CD4-positive, alpha-beta T cell (primary cell): ENCODE results near the gene TMC2. TPM values are rescaled to one million over a fixed set of nuclear protein-coding genes. Genes with fewer than 3 reads are reported as not detected.
A peak's percentile ranks its signal among the peaks of the same experiment; 100 is the strongest.

Experiments used
- ATAC-seq: fragments of 200-7000 bp; cut with Tn5 transposase; one replicate; pipeline ENCODE4 v1.10.0; 2022; ENCODE audit warnings: mild to moderate bottlenecking; ENCODE audit not compliant: poor library complexity
- CTCF ChIA-PET: fragments of 350-600 bp; sonication (Branson Sonifier 250); formaldehyde crosslinking; loops from one replicate; lab custom pipeline; 2021; ENCODE audit warnings: antibody characterized with exemption, inconsistent platforms; lab: Charles Lee
- POLR2A ChIA-PET: fragments of 350-600 bp; sonication (Branson Sonifier 250); formaldehyde crosslinking; loops from one replicate; lab custom pipeline; 2021; ENCODE audit warnings: antibody characterized with exemption, inconsistent platforms; lab: Charles Lee
- DNase-seq, 14 experiments: peaks; one replicate each; pipeline ENCODE4 v3.0.0-alpha.2; 2013 to 2020; ENCODE audit warnings: mixed read lengths in 2 of 14
- H3K27ac ChIP-seq, 2 donors: one replicate each; pipeline versions ENCODE4 v1.5.1 to v1.7.0; 2013; ENCODE audit warnings: low read length in 2 of 2, low read depth in 1 of 2, mild to moderate bottlenecking in 1 of 2
- H3K27me3 ChIP-seq, 2 experiments: 1 replicate in 1 of 2; 2 replicates in 1 of 2; pipeline versions ENCODE4 v1.6.1 to v1.7.0; 2013; ENCODE audit warnings: low read length in 2 of 2, control low read depth in 1 of 2, mild to moderate bottlenecking in 1 of 2, moderate library complexity in 1 of 2; ENCODE audit not compliant: insufficient read depth in 2 of 2, control insufficient read depth in 1 of 2
- H3K36me3 ChIP-seq: one replicate; pipeline ENCODE4 v1.6.1; 2013; ENCODE audit warnings: low read length, control low read depth; ENCODE audit not compliant: insufficient read depth
- H3K4me1 ChIP-seq: one replicate; pipeline ENCODE4 v1.6.1; 2013; ENCODE audit warnings: low read length, control low read depth; ENCODE audit not compliant: insufficient read depth
- H3K4me3 ChIP-seq: one replicate; pipeline ENCODE4 v1.5.1; 2013; ENCODE audit warnings: mild to moderate bottlenecking, low read length, moderate library complexity
- H3K9me3 ChIP-seq, 2 experiments: 1 replicate in 1 of 2; 2 replicates in 1 of 2; pipeline versions ENCODE4 v1.6.1 to v1.7.0; 2013; ENCODE audit warnings: low read length in 2 of 2, mild to moderate bottlenecking in 2 of 2, control low read depth in 1 of 2, moderate library complexity in 1 of 2; ENCODE audit not compliant: control insufficient read depth in 1 of 2, insufficient read depth in 1 of 2
- H3K27ac Mint-ChIP-seq: one replicate; pipeline ENCODE4 v1.8.0; 2020; ENCODE audit warnings: mixed read lengths
- H3K27me3 Mint-ChIP-seq: one replicate; pipeline ENCODE4 v1.8.0; 2021; ENCODE audit warnings: mixed read lengths
- H3K36me3 Mint-ChIP-seq: one replicate; pipeline ENCODE4 v1.8.0; 2021; ENCODE audit warnings: low read depth, mixed read lengths
- H3K4me1 Mint-ChIP-seq: one replicate; pipeline ENCODE4 v1.8.0; 2021; ENCODE audit warnings: low read depth, mixed read lengths
- H3K4me3 Mint-ChIP-seq: one replicate; pipeline ENCODE4 v1.8.0; 2020; ENCODE audit warnings: mild to moderate bottlenecking, mixed read lengths
- H3K9me3 Mint-ChIP-seq: one replicate; pipeline ENCODE4 v1.8.0; 2020; ENCODE audit warnings: mixed read lengths
- intact Hi-C, 2 experiments: fragments of 100-400 bp; cut with DNase I in 1 of 2; cut with micrococcal nuclease in 1 of 2; formaldehyde crosslinking; loops; one replicate each; pipeline versions ENCODE4 v1.15.1 to v1.9.0; 2023 to 2025; cut with DNase I, micrococcal nuclease
- total RNA-seq, 174 experiments: library from RNA in 2 of 174; stranded (reverse) in 2 of 174; gene quantifications; one replicate each; pipeline ENCODE4 v1.2.3 and lab custom pipeline; 2021 to 2026
- TF ChIP-seq, protein P1 (sequence below): fragments of 200-600 bp; IDR thresholded peaks from one replicate; pipeline ENCODE4 v1.8.0; 2022; ENCODE audit warnings: antibody characterized with exemption, mild to moderate bottlenecking

TMC2 gene
- total RNA-seq, 2 experiments from 2014 or later = not detected

DNA sequence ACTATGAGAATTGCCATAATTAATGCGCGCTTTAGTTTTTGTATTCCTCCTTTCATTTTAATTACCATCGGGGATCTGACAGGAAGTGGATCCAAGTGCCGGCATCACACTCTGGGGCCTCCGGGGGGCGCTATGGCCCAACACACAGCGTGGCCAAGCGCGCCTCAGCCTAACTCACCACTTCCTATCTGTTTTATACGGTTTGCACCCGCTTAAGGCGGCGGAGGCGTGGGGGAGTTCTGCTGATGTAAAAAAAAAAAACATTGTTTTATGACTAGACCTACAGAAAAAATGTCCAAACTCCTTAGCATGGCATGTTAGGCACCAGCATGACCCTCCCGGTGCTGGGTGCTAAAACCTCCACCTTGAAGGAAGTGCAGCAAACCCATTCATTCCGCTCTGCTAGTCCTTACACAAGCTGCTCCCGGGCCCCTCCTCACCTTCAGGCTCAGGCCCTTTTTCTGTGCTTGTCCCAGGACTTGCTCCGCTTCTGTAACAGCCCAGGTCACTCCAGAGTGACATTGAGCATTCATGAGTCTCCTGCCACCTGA lies 151.7 kb downstream of the TMC2 start:
- Mint-ChIP-seq H3K27me3 (peaks cover 35% of the 10 kb centered on the region), H3K4me1 (peaks cover 25% of the 10 kb centered on the region), H3K36me3 (peaks cover 4% of the 10 kb centered on the region), H3K9me3 (no peaks in the 10 kb centered on the region), H3K4me3 (peak overlapping the region; percentile 66), H3K27ac (no peak overlapping the region)
- TF ChIP-seq, protein P1, sequence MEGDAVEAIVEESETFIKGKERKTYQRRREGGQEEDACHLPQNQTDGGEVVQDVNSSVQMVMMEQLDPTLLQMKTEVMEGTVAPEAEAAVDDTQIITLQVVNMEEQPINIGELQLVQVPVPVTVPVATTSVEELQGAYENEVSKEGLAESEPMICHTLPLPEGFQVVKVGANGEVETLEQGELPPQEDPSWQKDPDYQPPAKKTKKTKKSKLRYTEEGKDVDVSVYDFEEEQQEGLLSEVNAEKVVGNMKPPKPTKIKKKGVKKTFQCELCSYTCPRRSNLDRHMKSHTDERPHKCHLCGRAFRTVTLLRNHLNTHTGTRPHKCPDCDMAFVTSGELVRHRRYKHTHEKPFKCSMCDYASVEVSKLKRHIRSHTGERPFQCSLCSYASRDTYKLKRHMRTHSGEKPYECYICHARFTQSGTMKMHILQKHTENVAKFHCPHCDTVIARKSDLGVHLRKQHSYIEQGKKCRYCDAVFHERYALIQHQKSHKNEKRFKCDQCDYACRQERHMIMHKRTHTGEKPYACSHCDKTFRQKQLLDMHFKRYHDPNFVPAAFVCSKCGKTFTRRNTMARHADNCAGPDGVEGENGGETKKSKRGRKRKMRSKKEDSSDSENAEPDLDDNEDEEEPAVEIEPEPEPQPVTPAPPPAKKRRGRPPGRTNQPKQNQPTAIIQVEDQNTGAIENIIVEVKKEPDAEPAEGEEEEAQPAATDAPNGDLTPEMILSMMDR = peak; percentile 78
- ChIA-PET CTCF (interaction anchor here (0.8 to 4.3 kb wide), 10 partner anchors 14 to 164 kb away, joined by 3 to 29 read pairs (median 4); partner anchors contain the start of gene IDH3B), POLR2A (interaction anchor here (0.5 to 3.0 kb wide), 5 partner anchors 41 to 153 kb away, joined by 3 to 18 read pairs (median 3); partner anchors contain the start of gene VPS16)
- intact Hi-C loops = loop anchor here (1.0 to 10.0 kb wide), 8 partner anchors 25 to 627 kb away; partner anchors contain the start of gene PTPRA (in 1 of the 2)
- H3K4me1 ChIP-seq = peaks cover 22% of the 10 kb centered on the region
- H3K9me3 ChIP-seq = no peaks in the 10 kb centered on the region
- peak; percentile 94 for ATAC-seq
- no peak overlapping the region for H3K27ac ChIP-seq
- DNase-seq = peak; percentile 67 to 90 (median 77)
- H3K36me3 ChIP-seq = no peaks in the 10 kb centered on the region
- peaks cover 0 to 3% of the 10 kb centered on the region in 2 experiments for H3K27me3 ChIP-seq
- H3K4me3 ChIP-seq = no peak overlapping the region

DNA sequence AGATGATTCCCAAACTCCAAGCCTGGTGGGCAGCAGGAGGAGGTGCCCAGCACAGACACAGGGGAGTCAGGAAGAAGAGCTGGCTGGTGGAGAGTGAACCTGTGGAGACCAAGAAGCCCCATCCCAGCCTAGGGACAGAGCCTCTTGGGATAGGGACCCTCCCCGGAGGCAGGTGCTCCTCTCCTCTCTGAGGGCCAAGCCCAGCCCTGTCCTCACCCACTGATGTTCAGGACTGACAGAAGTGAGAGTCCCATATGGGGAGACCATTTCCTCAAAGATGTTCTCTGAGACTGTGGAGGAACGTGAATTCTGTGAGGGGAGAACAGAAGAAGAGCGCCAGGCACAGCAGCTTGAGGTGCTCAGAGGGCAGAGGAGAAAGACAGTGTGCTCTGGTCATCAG lies 153.8 kb downstream of the TMC2 start:
- Mint-ChIP-seq H3K9me3 (no peaks in the 10 kb centered on the region), H3K4me3 (peak overlapping the region; percentile 92), H3K27me3 (peaks cover 46% of the 10 kb centered on the region), H3K27ac (no peak overlapping the region), H3K36me3 (peaks cover 4% of the 10 kb centered on the region), H3K4me1 (peaks cover 30% of the 10 kb centered on the region)
- Histone ChIP-seq H3K4me3 (no peak overlapping the region), H3K36me3 (no peaks in the 10 kb centered on the region), H3K27ac (no peak overlapping the region), H3K27me3 (peaks cover 17% of the 10 kb centered on the region in 2 experiments), H3K4me1 (peaks cover 31% of the 10 kb centered on the region), H3K9me3 (peaks cover 0 to 11% of the 10 kb centered on the region in 2 experiments)
- ATAC-seq (no peak), DNase-seq (no peak)
- intact Hi-C loops = no loop called here
- POLR2A ChIA-PET = interaction anchor here (1.1 kb wide), 1 partner anchor 39 kb away, joined by 3 read pairs; no protein-coding TSS in a partner anchor
- CTCF ChIA-PET = no interaction called here
- TF ChIP-seq, protein P1 = no peak

DNA sequence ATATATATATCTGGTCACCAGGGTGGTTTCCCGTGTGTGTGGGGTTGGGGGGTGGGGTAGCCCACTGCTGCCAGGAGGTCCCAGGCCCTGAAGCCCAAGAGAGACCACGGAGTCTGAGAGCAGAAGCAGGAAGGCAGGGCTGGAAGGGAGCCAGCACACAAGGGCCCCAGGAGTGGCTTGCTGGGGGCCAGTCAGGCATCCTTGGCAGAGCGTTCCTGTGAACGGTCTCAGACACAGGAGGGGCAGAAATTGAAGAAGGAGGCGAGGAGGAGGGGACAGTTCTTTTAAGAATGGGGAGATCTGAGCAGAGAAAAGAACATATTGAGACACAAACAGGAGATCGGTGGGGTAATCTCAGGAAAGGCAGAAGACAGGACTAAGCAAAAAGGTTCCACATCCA lies 154.3 kb downstream of the TMC2 start:
- Mint-ChIP-seq H3K27ac (no peak overlapping the region), H3K4me1 (peaks cover 30% of the 10 kb centered on the region), H3K9me3 (no peaks in the 10 kb centered on the region), H3K36me3 (peaks cover 4% of the 10 kb centered on the region), H3K4me3 (peak overlapping the region; percentile 92), H3K27me3 (peaks cover 47% of the 10 kb centered on the region)
- ATAC-seq (no peak), DNase-seq (no peak)
- Histone ChIP-seq H3K27me3 (peaks cover 21% of the 10 kb centered on the region in 2 experiments), H3K27ac (no peak overlapping the region), H3K9me3 (peaks cover 0 to 11% of the 10 kb centered on the region in 2 experiments), H3K4me1 (peaks cover 31% of the 10 kb centered on the region), H3K36me3 (no peaks in the 10 kb centered on the region), H3K4me3 (no peak overlapping the region)
- POLR2A ChIA-PET = interaction anchor here (1.1 kb wide), 1 partner anchor 39 kb away, joined by 3 read pairs; no protein-coding TSS in a partner anchor
- TF ChIP-seq, protein P1 = no peak
- CTCF ChIA-PET = no interaction called here
- intact Hi-C loops = no loop called here
